ENCODE data around the gene CACNA1A. TPM values are rescaled to one million over a fixed set of nuclear protein-coding genes. Genes with fewer than 3 reads are reported as not detected.

The CACNA1A gene
- total RNA-seq, 6 experiments from 2014 or later, result 0.11 TPM; not detected in 5

GRCh38 chr19:13420780-13421179 is 85.5 kb downstream of the CACNA1A start:
- Histone ChIP-seq H3K9me3 (no peaks in the 10 kb centered on the region), H3K36me3 (no peaks in the 10 kb centered on the region), H3K27ac (no peak overlapping the region), H3K4me1 (no peaks in the 10 kb centered on the region), H3K4me3 (no peak overlapping the region), H3K27me3 (no peaks in the 10 kb centered on the region)
- intact Hi-C loops (cut with DNase I), result no loop called here
- DNase-seq, result no peak
- no peak for TF ChIP-seq POLR2A (IDR thresholded peaks at IDR 0.05)
- TF ChIP-seq CTCF (IDR thresholded peaks at IDR 0.05), result no peak
- no peak for ATAC-seq

GRCh38 chr19:13417054-13417453 is 89.2 kb downstream of the CACNA1A start:
- Histone ChIP-seq H3K27ac (no peak overlapping the region), H3K9me3 (no peaks in the 10 kb centered on the region), H3K4me3 (no peak overlapping the region), H3K27me3 (no peaks in the 10 kb centered on the region), H3K4me1 (no peaks in the 10 kb centered on the region), H3K36me3 (no peaks in the 10 kb centered on the region)
- DNase-seq (no peak), ATAC-seq (no peak)
- TF ChIP-seq CTCF (IDR thresholded peaks at IDR 0.05) (no peak), POLR2A (IDR thresholded peaks at IDR 0.05) (no peak)
- WGBS (ENCODE audit: insufficient coverage, low coverage, low lambda C conversion rate, missing lambda C conversion rate), result 49% methylated on average over 5 of the region's 10 CpGs
- intact Hi-C loops (cut with DNase I), result no loop called here

GRCh38 chr19:13411899-13412298 is 94.4 kb downstream of the CACNA1A start:
- Histone ChIP-seq H3K9me3 (no peaks in the 10 kb centered on the region), H3K27me3 (no peaks in the 10 kb centered on the region), H3K4me3 (no peak overlapping the region), H3K36me3 (no peaks in the 10 kb centered on the region), H3K27ac (no peak overlapping the region), H3K4me1 (no peaks in the 10 kb centered on the region)
- intact Hi-C loops (cut with DNase I), result no loop called here
- no peak for DNase-seq
- WGBS (ENCODE audit: insufficient coverage, low coverage, low lambda C conversion rate, missing lambda C conversion rate), result 56% methylated on average over 4 of the region's 6 CpGs
- TF ChIP-seq POLR2A (IDR thresholded peaks at IDR 0.05) (no peak), CTCF (IDR thresholded peaks at IDR 0.05) (no peak)
- no peak for ATAC-seq

- H3K9me3 ChIP-seq, result no peaks in the 10 kb centered on the region
- no peak for DNase-seq
- TF ChIP-seq CTCF (IDR thresholded peaks at IDR 0.05) (no peak), POLR2A (IDR thresholded peaks at IDR 0.05) (no peak)
- intact Hi-C loops (cut with DNase I), result no loop called here
- no peaks in the 10 kb centered on the region for H3K27me3 ChIP-seq
- no peaks in the 10 kb centered on the region for H3K4me1 ChIP-seq
- H3K4me3 ChIP-seq, result no peak overlapping the region
- no peaks in the 10 kb centered on the region for H3K36me3 ChIP-seq
- H3K27ac ChIP-seq, result no peak overlapping the region
- WGBS (ENCODE audit: insufficient coverage, low coverage, low lambda C conversion rate, missing lambda C conversion rate), result 38% methylated on average over 1 of the region's 1 CpG
- no peak for ATAC-seq
Measured at GRCh38 chr19:13410946-13411345, 95.3 kb downstream of the CACNA1A start.

GRCh38 chr19:13408889-13409518 is 97.3 kb downstream of the CACNA1A start:
- TF ChIP-seq POLR2A (IDR thresholded peaks at IDR 0.05) (no peak), CTCF (IDR thresholded peaks at IDR 0.05) (no peak)
- Histone ChIP-seq H3K27ac (no peak overlapping the region), H3K9me3 (no peaks in the 10 kb centered on the region), H3K27me3 (no peaks in the 10 kb centered on the region), H3K4me1 (no peaks in the 10 kb centered on the region), H3K4me3 (no peak overlapping the region), H3K36me3 (no peaks in the 10 kb centered on the region)
- DNase-seq (no peak), ATAC-seq (no peak)
- WGBS (ENCODE audit: insufficient coverage, low coverage, low lambda C conversion rate, missing lambda C conversion rate), result 46% methylated on average over 11 of the region's 16 CpGs
- intact Hi-C loops (cut with DNase I), result no loop called here
